ENCODE data around the gene KRT9. TPM values are rescaled to one million over a fixed set of nuclear protein-coding genes. Genes with fewer than 3 reads are reported as not detected.
"Not testable (repeated sequence)": the region's sequence is repeated elsewhere in the genome, so short reads cannot be mapped to it uniquely, and the experiment has no call there.

KRT9 gene, protein sequence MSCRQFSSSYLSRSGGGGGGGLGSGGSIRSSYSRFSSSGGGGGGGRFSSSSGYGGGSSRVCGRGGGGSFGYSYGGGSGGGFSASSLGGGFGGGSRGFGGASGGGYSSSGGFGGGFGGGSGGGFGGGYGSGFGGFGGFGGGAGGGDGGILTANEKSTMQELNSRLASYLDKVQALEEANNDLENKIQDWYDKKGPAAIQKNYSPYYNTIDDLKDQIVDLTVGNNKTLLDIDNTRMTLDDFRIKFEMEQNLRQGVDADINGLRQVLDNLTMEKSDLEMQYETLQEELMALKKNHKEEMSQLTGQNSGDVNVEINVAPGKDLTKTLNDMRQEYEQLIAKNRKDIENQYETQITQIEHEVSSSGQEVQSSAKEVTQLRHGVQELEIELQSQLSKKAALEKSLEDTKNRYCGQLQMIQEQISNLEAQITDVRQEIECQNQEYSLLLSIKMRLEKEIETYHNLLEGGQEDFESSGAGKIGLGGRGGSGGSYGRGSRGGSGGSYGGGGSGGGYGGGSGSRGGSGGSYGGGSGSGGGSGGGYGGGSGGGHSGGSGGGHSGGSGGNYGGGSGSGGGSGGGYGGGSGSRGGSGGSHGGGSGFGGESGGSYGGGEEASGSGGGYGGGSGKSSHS
- total RNA-seq, result not detected in 2 replicates
- not detected in 2 replicates for polyA plus RNA-seq

- no peak within 1 kb of the TSS for H3K4me3 ChIP-seq
- no peaks in the 10 kb centered on the region for H3K27me3 ChIP-seq
- peaks cover 4% of the 10 kb centered on the region for H3K4me1 ChIP-seq (ENCODE audit: low read depth)
- H3K27ac ChIP-seq, result no peak within 1 kb of the TSS
- H3K36me3 ChIP-seq, result no peaks in the 10 kb centered on the region
- no peaks in the 10 kb centered on the region for H3K9me3 ChIP-seq (ENCODE audit: low read depth)
- no peak for DNase-seq (ENCODE audit: low read depth in 1 of 2, low spot score in 1 of 2)
- TF ChIP-seq, protein P1, sequence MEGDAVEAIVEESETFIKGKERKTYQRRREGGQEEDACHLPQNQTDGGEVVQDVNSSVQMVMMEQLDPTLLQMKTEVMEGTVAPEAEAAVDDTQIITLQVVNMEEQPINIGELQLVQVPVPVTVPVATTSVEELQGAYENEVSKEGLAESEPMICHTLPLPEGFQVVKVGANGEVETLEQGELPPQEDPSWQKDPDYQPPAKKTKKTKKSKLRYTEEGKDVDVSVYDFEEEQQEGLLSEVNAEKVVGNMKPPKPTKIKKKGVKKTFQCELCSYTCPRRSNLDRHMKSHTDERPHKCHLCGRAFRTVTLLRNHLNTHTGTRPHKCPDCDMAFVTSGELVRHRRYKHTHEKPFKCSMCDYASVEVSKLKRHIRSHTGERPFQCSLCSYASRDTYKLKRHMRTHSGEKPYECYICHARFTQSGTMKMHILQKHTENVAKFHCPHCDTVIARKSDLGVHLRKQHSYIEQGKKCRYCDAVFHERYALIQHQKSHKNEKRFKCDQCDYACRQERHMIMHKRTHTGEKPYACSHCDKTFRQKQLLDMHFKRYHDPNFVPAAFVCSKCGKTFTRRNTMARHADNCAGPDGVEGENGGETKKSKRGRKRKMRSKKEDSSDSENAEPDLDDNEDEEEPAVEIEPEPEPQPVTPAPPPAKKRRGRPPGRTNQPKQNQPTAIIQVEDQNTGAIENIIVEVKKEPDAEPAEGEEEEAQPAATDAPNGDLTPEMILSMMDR (IDR thresholded peaks at IDR 0.05; ENCODE audit: low read depth, low read length), result no peak
Observed at GRCh38 chr17:41571561-41572434, at the start of gene KRT9. KRT9 (minus strand) TSS chr17:41572059; CDS start chr17:41571992, 67 bp downstream.

GRCh38 chr17:41621435-41621817 is 49.6 kb upstream of the KRT9 start:
- H3K36me3 ChIP-seq, H3K4me3 ChIP-seq: not testable (repeated sequence)

DNA sequence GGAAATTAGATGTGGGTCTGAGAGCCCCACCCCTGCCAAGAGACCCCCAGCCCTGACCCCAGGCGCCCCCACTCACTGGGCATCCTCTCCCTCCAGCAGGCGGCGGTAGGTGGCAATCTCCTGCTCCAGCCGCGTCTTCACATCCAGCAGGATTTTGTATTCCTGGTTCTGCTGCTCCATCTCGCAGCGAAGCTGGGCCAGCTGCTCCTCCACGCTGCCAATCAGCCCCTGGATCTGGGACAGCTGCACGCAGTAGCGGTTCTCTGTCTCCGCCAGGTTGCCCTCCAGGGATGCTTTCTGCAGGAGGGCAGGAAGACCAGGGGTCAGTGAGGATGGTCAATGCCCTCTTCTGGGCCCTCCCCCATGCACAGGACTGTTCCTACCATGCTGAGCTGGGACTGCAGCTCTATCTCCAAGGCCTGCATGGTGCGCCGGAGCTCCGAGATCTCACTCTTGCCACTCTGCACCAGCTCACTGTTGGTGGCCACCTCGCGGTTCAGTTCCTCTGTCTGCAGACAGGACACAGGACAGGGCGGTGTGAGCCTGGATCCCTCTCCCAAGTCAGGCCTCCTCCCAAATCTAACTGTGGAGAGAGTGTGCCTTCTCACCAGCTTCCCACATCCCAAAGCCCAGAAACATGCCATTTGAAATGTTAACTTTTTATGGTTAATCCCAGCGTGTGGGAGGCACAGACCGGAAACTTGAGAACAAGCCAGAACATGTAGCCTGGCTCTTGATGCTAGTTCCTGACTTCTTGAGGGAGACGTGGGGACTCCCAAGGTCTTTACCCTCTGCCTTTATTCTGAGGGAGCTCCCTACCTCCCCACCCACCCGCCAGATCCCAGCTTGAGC is 49.0 kb upstream of the KRT9 start:
- TF ChIP-seq, protein P1 (IDR thresholded peaks at IDR 0.05; ENCODE audit: low read depth, low read length), result no peak
- Histone ChIP-seq H3K4me1 (ENCODE audit: low read depth) (no peaks in the 10 kb centered on the region), H3K36me3 (no peaks in the 10 kb centered on the region), H3K9me3 (ENCODE audit: low read depth) (no peaks in the 10 kb centered on the region), H3K27me3 (no peaks in the 10 kb centered on the region), H3K4me3 (no peak overlapping the region), H3K27ac (no peak overlapping the region)
- peak in 1 of 2 donors; percentile 60 for DNase-seq (ENCODE audit: low read depth in 1 of 2, low spot score in 1 of 2)

More at GRCh38 chr17:41621435-41621817, 49.6 kb upstream of the KRT9 start:
- not testable (repeated sequence) for DNase-seq (ENCODE audit: low read depth in 1 of 2, low spot score in 1 of 2); H3K27me3 ChIP-seq; H3K9me3 ChIP-seq (ENCODE audit: low read depth); H3K27ac ChIP-seq; H3K4me1 ChIP-seq (ENCODE audit: low read depth)

GRCh38 chr17:41619927-41620582 is 48.2 kb upstream of the KRT9 start:
- not testable (repeated sequence) for H3K9me3 ChIP-seq (ENCODE audit: low read depth); DNase-seq (ENCODE audit: low read depth in 1 of 2, low spot score in 1 of 2); H3K27ac ChIP-seq; H3K36me3 ChIP-seq; H3K4me1 ChIP-seq (ENCODE audit: low read depth); H3K4me3 ChIP-seq; H3K27me3 ChIP-seq

- H3K9me3 ChIP-seq (ENCODE audit: low read depth), result no peaks in the 10 kb centered on the region
- DNase-seq (ENCODE audit: low read depth in 1 of 2, low spot score in 1 of 2), result no peak
Observed at GRCh38 chr17:41619036-41619926, 47.4 kb upstream of the KRT9 start.

More at GRCh38 chr17:41619036-41619926, 47.4 kb upstream of the KRT9 start:
- H3K27me3 ChIP-seq, result no peaks in the 10 kb centered on the region
- TF ChIP-seq, protein P1 (IDR thresholded peaks at IDR 0.05; ENCODE audit: low read depth, low read length), result no peak
- no peaks in the 10 kb centered on the region for H3K36me3 ChIP-seq
- H3K27ac ChIP-seq, result no peak overlapping the region
- H3K4me3 ChIP-seq, result no peak overlapping the region
- peaks cover 5% of the 10 kb centered on the region for H3K4me1 ChIP-seq (ENCODE audit: low read depth)

Measured in cardiac muscle cell (in vitro differentiated cells and primary cell).